ENCODE results near the gene GNGT1.

Gene GNGT1

DNA sequence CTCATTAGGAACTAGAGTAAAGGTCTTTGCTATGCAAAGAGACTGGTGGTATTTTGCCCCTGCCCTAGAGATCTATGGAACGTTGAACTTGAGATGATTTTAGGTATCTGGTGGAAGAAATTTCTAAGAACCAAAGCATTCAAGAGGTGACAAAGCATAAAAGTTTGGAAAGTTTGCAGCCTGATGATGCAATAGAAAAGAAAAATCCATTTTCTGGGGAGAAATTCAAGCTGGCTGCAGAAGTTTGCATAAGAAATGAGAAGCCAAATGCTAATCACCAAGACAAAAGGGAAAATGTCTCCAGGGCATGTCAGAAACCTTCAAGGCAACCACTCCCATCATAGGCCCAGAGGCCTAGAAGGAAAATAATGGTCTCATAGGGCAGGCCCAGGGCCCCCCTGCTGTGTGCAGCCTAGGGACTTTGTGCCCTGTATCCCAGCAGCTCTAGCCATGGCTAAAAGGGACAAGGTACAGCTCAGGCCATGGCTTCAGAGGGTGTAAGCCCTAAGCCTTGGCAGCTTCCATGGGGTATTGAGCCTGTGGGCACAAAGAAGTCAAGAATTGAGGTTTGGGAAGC is 32.3 kb upstream of the GNGT1 start:
- no peak overlapping the region for H3K4me3 ChIP-seq (replicated peaks; ENCODE audit: insufficient read depth, low read length)
- H3K27me3 ChIP-seq (ENCODE audit: insufficient read depth, poor library complexity, severe bottlenecking), result no peaks in the 10 kb centered on the region
- TF ChIP-seq POLR2AphosphoS5 (IDR thresholded peaks at IDR 0.05; ENCODE audit: low read depth) (no peak), SPI1 (IDR thresholded peaks at IDR 0.05; ENCODE audit: borderline replicate concordance, low read depth) (no peak), GABPA (IDR thresholded peaks at IDR 0.05; ENCODE audit: low read depth) (no peak)
- TF ChIP-seq, protein P1, sequence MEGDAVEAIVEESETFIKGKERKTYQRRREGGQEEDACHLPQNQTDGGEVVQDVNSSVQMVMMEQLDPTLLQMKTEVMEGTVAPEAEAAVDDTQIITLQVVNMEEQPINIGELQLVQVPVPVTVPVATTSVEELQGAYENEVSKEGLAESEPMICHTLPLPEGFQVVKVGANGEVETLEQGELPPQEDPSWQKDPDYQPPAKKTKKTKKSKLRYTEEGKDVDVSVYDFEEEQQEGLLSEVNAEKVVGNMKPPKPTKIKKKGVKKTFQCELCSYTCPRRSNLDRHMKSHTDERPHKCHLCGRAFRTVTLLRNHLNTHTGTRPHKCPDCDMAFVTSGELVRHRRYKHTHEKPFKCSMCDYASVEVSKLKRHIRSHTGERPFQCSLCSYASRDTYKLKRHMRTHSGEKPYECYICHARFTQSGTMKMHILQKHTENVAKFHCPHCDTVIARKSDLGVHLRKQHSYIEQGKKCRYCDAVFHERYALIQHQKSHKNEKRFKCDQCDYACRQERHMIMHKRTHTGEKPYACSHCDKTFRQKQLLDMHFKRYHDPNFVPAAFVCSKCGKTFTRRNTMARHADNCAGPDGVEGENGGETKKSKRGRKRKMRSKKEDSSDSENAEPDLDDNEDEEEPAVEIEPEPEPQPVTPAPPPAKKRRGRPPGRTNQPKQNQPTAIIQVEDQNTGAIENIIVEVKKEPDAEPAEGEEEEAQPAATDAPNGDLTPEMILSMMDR (IDR thresholded peaks at IDR 0.05; ENCODE audit: insufficient read depth, low read length), result no peak
- no peak for DNase-seq (ENCODE audit: low read depth in 1 of 2, low spot score in 1 of 2)
- no peak overlapping the region for H3K27ac ChIP-seq (replicated peaks)

DNA sequence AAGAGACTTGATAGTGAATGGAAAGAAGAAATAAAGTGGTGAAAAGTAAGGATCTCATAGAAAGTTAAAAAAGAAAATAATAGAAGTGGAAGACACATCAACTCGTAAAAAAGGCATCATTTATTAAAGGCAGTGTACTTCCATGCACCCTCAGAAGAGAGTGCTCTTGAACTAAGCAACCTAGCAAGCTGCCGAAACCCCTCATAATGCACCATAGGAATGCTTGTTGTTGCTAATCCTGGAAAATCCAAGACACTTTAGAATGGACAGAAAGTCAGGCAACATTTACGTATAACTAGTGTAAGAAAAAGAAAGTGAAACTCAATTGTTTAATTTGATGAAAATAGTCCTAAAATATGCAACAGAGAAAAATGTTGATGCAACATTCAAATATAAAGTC is 28.6 kb upstream of the GNGT1 start:
- Histone ChIP-seq H3K4me3 (replicated peaks; ENCODE audit: insufficient read depth, low read length) (no peak overlapping the region), H3K27me3 (ENCODE audit: insufficient read depth, poor library complexity, severe bottlenecking) (no peaks in the 10 kb centered on the region), H3K27ac (replicated peaks) (no peak overlapping the region)
- TF ChIP-seq, protein P2, sequence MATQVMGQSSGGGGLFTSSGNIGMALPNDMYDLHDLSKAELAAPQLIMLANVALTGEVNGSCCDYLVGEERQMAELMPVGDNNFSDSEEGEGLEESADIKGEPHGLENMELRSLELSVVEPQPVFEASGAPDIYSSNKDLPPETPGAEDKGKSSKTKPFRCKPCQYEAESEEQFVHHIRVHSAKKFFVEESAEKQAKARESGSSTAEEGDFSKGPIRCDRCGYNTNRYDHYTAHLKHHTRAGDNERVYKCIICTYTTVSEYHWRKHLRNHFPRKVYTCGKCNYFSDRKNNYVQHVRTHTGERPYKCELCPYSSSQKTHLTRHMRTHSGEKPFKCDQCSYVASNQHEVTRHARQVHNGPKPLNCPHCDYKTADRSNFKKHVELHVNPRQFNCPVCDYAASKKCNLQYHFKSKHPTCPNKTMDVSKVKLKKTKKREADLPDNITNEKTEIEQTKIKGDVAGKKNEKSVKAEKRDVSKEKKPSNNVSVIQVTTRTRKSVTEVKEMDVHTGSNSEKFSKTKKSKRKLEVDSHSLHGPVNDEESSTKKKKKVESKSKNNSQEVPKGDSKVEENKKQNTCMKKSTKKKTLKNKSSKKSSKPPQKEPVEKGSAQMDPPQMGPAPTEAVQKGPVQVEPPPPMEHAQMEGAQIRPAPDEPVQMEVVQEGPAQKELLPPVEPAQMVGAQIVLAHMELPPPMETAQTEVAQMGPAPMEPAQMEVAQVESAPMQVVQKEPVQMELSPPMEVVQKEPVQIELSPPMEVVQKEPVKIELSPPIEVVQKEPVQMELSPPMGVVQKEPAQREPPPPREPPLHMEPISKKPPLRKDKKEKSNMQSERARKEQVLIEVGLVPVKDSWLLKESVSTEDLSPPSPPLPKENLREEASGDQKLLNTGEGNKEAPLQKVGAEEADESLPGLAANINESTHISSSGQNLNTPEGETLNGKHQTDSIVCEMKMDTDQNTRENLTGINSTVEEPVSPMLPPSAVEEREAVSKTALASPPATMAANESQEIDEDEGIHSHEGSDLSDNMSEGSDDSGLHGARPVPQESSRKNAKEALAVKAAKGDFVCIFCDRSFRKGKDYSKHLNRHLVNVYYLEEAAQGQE (IDR thresholded peaks at IDR 0.05; ENCODE audit: insufficient replicate concordance, low read depth), result no peak
- TF ChIP-seq POLR2AphosphoS5 (IDR thresholded peaks at IDR 0.05; ENCODE audit: low read depth), result no peak
- TF ChIP-seq SPI1 (IDR thresholded peaks at IDR 0.05; ENCODE audit: borderline replicate concordance, low read depth), result no peak
- TF ChIP-seq GABPA (IDR thresholded peaks at IDR 0.05; ENCODE audit: low read depth), result no peak
- TF ChIP-seq, protein P1 (IDR thresholded peaks at IDR 0.05; ENCODE audit: insufficient read depth, low read length), result no peak
- no peak for DNase-seq (ENCODE audit: low read depth in 1 of 2, low spot score in 1 of 2)

DNA sequence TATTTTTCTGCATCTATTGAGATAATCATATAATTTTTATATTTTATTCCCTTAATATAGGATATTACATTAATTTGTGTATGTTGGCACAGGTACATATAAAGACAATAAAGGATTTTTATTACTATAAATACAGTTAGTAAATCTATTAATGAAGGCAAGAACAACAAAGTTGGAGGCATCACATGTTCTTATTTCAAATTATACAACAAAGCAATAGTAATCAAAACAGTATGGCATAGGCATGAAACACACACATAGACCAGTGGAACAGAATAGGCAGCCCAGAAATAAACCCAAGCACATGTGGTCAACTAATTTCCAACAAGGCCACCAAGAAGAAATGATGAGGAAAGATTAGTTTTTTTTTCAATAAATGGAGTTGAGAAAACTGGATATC is 27.0 kb upstream of the GNGT1 start:
- H3K27ac ChIP-seq (replicated peaks), result no peak overlapping the region
- no peak for DNase-seq (ENCODE audit: low read depth in 1 of 2, low spot score in 1 of 2)
- TF ChIP-seq, protein P1 (IDR thresholded peaks at IDR 0.05; ENCODE audit: insufficient read depth, low read length), result no peak
- TF ChIP-seq, protein P2 (IDR thresholded peaks at IDR 0.05; ENCODE audit: insufficient replicate concordance, low read depth), result no peak
- TF ChIP-seq POLR2AphosphoS5 (IDR thresholded peaks at IDR 0.05; ENCODE audit: low read depth) (no peak), SPI1 (IDR thresholded peaks at IDR 0.05; ENCODE audit: borderline replicate concordance, low read depth) (no peak), GABPA (IDR thresholded peaks at IDR 0.05; ENCODE audit: low read depth) (no peak)
- no peaks in the 10 kb centered on the region for H3K27me3 ChIP-seq (ENCODE audit: insufficient read depth, poor library complexity, severe bottlenecking)
- no peak overlapping the region for H3K4me3 ChIP-seq (replicated peaks; ENCODE audit: insufficient read depth, low read length)

DNA sequence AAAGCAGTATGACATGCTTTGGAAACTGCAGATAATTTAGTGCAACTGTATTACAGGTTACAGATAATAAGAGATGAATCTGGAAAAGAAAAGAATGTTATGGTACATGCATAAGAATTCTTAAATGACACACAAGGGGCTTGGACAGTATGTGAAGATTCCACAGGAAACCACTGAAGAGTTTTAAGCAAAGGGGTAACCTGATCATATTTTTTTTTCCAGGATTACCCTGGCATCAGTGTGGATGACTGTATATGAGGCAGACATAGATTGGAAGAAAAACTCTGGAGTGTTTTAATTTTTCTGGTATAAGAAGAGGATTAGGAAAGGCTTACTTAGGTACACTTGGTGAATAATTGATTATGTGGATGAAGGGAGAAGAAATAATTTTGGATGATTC is 23.9 kb upstream of the GNGT1 start:
- no peaks in the 10 kb centered on the region for H3K27me3 ChIP-seq (ENCODE audit: insufficient read depth, poor library complexity, severe bottlenecking)
- H3K4me3 ChIP-seq (replicated peaks; ENCODE audit: insufficient read depth, low read length), result no peak overlapping the region
- DNase-seq (ENCODE audit: low read depth in 1 of 2, low spot score in 1 of 2), result no peak
- no peak for TF ChIP-seq SPI1 (IDR thresholded peaks at IDR 0.05; ENCODE audit: borderline replicate concordance, low read depth)
- H3K27ac ChIP-seq (replicated peaks), result no peak overlapping the region
